HL-60/S4 (cell line): ENCODE results near the gene SLC16A14.
"Not testable (repeated sequence)": the region's sequence is repeated elsewhere in the genome, so short reads cannot be mapped to it uniquely, and the experiment has no call there.

ENCODE experiments used
- in situ Hi-C: fragments of 300-500 bp; cut with MboI; formaldehyde crosslinking; loops from 2 replicates; pipeline ENCODE4 v1.14.3; 2022; ENCODE audit warnings: low sequenced_read_pairs

Gene SLC16A14, protein sequence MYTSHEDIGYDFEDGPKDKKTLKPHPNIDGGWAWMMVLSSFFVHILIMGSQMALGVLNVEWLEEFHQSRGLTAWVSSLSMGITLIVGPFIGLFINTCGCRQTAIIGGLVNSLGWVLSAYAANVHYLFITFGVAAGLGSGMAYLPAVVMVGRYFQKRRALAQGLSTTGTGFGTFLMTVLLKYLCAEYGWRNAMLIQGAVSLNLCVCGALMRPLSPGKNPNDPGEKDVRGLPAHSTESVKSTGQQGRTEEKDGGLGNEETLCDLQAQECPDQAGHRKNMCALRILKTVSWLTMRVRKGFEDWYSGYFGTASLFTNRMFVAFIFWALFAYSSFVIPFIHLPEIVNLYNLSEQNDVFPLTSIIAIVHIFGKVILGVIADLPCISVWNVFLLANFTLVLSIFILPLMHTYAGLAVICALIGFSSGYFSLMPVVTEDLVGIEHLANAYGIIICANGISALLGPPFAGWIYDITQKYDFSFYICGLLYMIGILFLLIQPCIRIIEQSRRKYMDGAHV

DNA sequence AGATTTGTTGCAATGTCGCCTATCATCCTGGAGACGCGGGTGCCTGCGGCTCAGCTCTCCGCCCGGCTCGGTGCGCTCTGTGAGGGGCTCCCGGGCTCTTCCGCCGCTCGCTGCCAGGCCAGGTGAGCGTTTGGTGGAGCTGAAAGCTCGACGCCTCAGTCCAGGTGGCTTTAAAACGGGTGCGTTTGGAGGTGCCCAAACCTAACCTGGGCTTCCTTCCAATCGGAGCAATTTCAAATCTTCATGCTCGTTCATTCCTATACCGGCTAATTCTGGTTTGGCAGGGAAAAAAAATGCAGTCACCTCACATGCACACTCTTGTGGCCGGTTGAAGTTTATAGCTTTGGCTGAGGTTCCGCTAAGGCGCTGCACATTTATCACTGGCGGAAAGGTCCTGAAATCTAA, at the start of gene SLC16A14:
Gene SLC16A14 (minus strand): TSS at position 274 of the 405 bp plus-strand sequence. CDS start 9,572 bp downstream, outside the sequence.
- in situ Hi-C loops: no loop called here

DNA sequence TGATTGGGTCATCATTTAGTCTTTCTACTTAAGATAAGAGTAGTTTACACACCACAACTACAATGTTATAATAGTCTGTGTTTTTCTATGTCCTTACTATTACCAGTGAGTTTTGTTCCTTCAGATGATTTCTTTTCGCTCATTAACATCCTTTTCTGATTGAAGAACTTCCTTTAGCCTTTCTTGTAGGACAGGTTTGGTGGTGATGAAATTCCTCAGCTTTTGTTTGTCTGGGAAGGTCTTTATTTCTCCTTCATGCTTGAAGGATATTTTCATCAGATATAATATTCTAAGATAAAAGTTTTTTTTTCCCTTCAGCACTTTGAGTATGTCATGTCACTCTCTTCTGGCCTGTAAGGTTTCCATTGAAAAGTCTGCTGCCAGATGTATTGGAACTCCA, 38.0 kb upstream of the SLC16A14 start:
- in situ Hi-C loops: no loop called here

DNA sequence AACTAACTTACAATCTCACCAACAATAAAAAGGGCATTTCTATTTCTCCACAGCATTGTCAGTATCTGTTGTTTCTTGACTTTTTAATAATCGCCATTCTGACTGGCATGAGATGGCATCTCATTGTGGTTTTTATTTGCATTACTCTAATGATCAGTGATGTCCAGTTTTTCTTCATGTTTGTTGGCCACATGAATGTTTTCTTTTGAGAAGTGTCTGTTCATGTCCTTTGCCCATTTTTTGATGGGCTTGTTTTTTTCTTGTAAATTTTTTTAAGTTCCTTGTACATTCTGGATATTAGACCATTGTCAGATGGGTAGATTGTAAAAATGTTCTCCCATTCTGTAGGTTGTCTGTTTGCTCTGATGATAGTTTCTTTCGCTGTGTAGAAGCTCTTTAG, 33.2 kb upstream of the SLC16A14 start:
- in situ Hi-C loops: not testable (repeated sequence)

DNA sequence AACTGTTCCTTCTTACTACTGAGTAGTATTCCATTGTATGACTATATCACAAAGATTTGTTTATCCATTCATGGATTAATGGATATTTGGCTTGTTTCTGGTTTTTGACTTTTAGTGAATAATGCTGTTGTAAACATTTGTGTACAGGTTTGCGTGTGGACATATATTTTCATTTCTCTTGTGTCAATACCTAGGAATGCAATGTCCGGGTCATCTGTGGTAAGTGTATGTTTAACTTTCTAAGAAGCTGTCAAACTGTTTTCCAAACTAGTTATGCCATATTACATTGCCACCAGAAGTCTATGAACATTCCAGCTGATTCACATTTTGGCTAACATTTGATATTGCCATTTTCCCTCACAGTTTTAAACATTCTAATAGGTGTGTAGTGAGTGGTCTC, 29.1 kb upstream of the SLC16A14 start:
- in situ Hi-C loops: no loop called here

DNA sequence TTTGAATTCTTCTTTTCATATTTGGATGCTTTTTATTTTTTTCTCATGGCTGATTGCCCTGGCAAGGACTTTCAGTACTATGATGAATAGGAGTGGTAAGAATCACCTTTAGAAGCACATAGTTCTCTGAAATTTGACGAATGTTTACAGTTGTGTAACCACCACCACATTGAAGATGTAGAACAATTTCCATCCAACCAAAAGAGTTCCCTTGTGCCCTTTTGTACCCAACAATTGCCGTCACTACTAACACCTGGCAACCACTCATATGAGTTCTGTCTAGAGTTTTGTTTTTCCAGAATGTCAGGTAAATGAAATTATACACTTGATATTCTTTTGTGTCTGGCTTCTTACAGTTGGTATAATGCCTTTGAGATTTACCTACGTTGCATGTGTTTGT, 28.7 kb upstream of the SLC16A14 start:
- in situ Hi-C loops: no loop called here

DNA sequence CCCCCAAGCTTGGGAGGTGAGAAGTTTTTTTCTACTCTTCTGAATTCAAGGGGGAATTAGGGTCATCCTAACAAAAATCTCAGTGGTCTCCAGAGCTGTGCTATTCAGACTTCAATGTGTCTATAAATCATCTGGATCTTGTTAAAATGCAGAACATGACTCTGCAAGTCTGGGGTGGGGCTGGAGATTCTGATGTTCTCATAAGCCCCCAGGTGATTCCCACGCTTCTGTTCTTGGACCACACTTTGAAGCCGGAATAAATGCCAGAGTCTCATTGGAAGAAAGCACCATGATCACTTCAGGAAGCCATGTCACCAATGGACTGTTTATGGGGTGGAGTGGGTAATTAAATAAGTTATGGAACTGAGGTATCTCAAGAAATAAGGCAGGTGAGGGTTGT, 22.2 kb upstream of the SLC16A14 start:
- in situ Hi-C loops: no loop called here

DNA sequence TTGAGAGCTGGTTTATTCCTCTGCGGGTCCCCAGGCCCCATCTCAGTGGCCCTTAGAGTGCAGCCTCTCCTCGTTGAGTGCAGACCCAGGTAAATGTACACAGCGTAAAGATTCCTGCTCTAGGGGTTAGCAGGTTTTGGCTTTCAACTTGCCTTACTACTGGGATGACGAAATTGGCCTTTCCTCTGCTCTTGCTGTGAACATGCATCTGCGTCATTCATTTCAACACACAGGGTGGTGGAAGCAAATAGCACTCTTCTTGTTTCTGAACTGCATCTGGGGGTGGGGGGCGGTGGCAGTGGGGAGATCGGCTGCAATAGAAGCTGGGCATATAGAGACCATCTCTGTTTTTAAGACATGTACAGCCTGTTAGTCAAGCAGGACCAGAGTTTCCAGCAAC, 16.5 kb upstream of the SLC16A14 start:
- in situ Hi-C loops: no loop called here

DNA sequence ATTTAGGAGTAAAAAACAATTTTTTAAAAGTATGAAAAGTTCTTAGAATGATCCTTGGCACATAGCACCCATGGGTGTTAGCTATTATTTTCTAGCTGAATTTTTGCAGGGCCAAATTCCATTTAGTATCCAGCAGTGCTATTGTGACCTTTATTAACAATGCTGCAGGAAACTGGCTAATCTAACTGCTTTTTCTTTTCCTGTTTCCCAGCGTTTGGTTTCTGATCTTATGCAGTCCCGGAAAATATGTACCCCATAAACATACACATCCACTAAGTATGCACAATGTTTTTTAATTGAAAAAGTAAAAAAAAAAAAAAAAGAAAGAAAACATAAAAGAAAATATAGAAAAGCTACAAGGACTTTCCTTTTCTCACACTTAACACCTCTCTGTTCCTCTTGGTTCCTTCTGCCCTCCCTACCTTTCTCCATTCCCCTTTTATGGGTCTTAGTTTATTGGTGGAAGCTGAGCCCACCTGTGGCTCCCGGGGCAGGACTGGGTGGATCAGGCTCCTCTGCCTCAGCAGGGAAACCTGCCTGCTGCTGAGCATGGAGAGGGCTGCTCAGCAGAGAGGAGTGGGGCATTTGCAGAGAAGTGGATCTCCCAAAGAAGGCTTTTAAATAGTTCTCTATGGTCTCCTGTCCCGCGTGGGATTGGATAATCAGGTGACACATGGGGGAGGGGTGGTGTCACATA, 9.3 kb upstream of the SLC16A14 start:
- in situ Hi-C loops: no loop called here

DNA sequence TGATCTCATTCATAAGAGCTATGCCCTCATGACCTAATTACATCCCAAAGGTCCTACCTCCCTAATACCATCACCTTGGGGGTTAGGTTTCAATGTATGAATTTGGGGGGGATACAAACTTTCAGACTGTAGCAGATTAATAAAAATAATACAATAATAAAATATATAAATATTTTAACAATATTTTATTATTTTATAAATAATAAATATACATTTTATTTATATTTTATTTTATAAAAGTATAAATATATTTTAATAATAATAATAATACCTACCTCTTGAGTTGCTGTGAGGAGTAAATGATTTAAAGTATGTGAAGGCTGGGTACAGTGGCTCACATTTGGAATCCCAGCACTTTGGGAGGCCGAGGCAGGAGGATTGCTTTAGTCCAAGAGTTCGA, 8.1 kb upstream of the SLC16A14 start:
- in situ Hi-C loops: no loop called here

DNA sequence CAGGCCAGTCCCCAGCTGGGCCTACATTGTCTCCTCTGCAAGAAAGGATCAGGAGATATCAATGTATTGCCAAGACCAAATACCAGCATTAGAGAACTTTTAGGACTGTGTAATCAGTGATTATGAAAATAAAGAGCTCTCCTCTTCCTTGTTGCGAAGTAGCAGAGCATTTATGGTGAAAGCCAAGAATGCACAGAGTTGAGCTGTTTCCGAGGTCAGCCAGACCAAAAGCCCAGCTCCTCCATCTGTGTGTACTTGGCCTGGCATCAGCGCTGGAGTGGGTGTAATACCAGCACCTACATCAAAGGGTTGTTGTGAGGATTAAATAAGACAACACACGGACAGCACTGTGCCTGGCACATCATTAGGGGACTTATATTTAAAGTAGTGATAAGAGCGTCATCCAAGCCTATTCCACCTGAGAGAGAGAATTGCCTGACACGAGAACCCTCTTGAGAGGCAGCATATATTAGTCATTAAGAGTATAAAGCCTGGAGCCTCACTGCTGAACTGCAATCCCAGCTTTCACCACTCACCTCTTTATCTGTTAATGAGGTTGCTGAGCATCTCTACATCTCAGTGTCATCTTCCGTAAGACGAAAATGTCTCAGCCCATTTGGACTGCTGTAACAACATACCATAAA, 7.4 kb upstream of the SLC16A14 start:
- in situ Hi-C loops: no loop called here

DNA sequence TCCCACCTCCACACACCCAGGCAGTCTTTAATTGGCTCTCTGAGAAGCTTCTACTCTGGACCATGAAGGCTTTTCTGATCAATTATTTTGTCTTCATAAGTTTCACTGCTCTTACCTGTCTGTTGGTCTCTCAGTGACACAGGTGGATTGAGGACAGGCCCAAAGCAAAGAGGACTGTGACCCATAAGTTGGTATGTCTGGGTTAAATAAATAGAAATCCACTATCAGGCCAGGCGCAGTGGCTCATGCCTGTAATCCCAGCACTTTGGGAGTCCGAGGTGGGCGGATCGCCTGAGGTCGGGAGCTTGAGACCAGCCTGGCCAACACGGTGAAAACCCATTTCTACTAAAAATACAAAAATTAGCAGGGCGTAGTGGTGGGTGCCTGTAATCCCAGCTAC, 2.7 kb upstream of the SLC16A14 start:
- in situ Hi-C loops: no loop called here

DNA sequence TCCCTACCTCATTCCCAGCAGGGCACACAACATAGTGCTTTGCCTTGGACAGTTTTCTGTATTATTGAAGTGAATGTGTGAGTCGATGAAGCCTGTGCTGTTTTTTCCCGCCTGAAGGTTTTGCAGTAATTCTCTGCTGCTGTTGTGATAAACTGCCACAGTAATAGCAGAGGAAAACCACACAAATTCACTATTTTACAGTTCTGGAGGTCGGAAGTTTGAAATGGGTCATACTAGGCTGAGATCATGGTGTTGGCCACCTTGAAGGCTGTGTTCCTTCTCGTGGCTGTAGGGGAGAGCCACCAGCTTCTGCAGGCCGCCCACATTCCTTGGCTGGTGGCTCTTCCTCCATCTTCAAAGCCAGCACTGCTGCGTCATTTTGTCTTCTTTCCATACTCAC, 678 bp upstream of the SLC16A14 start:
- in situ Hi-C loops: no loop called here

DNA sequence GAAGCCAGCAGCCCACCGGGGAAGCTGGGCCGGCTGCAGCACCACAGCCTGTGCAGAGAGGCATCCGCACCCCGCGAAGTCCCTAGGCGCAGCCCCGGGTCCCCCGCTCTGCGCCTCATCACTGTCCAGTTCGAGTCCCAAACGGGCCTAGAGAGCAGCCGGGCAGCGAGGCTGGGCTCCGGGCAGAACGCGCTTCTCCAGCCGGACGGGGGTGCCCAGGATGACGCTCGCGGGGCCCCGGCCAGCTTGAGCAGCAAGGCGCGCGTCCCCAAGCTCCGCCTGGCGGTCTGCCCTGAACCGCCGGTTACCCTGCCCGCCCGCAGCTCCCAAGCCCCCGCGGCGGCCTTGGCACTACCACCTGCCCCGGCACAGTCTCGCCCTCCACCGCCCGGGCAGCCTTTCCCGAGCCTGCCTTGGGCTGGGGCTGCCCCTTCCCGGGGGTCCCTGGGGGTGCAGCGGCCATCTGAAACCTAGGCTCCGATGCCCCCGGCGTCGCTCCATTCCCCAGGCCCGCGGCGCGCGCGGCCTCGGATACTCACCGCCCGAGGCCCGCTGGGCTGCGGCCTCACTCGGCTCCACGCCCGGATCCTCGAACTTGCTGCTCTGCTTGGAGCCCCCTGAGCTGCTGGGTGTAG, 591 bp downstream of the SLC16A14 start:
- in situ Hi-C loops: no loop called here

DNA sequence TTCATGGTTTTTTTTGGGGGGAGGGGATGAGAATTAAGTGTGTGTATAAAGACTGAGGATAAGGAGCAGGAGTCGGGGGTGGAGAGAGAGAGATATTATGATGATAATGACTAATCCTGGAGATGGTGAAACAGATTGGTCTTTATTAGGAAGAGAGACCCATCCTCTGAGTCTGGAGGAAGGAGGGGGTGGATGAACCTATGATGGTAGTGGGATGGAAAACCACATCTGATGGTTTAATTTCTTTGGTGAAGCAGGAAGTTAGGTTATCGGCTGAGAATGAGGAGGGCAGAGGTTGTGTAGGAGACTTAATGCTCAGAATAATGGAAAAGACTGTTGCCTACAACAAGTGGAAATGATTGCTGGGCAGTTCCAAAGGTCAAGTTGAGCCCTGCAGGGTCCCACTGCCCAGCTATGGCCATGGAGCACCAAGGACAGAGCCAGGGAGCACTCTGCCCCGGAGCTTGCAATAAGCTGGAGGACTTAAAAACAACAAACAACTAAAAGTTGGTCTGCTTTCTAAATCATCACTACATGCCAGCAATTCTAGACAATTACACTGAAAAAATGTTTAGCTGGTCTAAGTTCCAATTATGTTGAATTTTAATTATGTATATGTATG, 7.9 kb downstream of the SLC16A14 start:
- in situ Hi-C loops: no loop called here

DNA sequence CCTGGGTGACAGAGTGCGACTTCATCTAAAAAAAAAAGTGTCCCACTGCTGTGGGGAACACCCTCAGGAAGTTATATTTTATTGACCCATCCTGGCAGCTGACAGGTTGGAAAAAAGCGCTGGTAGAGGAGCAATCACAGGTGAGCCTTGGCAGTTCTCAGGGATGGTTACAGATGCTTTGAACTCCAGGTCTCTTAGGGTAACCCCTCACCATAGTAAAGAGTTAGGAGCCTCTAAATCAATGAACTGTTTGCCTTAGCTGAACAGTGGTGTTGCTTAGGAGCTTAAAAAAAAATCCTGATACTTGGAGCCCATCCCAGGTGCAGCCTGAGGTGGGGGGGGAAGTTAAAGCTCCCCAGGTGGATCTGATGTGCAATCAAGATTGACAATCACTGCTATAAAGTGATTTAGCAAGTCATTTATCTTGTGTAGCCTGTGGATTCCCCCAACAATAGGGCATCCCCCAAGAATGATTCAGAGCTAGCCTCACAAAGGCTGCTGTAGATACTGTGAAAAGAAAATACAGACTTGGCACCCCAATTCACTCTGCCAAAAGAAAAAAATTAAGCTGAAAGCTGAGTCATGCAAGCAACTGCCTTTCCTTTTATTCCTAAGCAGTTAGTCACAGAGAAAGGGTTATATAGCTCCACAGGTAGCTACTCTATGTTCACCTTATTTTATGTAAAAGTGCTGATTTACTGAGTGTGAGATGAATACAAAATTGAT, 14.8 kb downstream of the SLC16A14 start:
- in situ Hi-C loops: no loop called here

DNA sequence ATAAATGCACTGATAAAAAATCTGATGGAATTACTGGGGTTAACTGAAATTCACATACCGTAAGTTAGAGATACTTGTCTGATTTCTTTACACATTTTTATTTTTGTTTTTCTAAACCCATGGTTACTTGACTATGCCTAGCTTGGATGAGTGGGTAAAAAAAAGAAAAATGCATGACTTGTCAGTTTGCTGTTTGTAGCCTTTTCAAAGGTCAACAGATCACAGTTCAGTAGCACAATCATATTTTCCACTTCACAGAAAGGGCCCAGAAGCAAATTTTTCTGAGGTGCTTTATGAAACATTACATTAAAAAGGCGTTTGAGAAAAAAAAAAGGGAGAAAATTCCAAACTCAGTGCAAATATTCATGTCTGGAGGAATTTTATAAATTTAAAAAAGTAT, 16.4 kb downstream of the SLC16A14 start:
- in situ Hi-C loops: no loop called here

DNA sequence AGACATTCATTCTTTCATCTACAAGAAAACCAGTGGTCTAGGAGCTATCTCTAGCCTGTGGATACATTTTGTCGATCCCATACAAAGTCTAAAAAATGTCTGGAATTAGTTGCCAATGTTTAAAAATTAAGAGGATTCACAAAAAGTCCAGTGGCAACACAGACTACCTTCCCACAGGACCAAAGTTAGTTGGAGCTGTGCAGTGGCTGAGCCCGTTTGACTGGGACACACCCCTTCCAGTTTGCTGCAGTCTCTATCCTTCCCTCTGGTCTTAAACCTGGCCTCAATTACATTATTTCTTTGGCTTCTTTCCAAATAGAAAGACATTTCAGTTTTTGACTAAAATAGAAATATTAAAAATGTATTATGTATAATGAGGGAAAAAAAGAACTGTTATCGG, 18.6 kb downstream of the SLC16A14 start:
- in situ Hi-C loops: no loop called here

DNA sequence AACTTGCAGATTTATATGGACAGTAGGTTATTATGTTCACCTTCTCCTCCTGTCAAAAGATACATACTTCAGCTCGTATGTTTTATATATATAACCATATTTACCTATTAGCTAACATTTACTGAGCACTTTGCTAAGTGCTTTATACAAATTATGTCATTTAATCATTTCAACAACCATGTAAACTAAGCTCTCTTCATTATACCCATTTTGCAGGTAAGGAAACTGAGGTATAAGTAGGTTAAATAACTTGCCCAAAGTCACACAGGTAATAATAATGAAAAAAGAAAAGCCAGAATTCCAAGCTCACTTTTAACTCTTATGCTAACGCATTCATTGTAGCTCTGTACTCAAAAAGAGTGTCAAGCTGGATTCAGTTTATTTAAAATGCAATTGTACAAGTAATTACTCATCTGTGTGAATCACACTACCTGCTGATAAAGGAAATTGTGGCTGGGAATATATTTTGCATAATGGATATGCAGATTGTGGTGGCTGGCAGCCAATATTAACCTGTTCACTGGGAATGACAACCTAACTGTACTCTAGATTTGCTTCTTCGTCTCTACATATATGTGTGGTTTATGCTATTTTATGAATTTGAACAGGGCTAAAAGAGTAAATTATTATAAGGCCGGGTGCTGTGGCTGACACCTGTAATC, 20.6 kb downstream of the SLC16A14 start:
- in situ Hi-C loops: no loop called here

DNA sequence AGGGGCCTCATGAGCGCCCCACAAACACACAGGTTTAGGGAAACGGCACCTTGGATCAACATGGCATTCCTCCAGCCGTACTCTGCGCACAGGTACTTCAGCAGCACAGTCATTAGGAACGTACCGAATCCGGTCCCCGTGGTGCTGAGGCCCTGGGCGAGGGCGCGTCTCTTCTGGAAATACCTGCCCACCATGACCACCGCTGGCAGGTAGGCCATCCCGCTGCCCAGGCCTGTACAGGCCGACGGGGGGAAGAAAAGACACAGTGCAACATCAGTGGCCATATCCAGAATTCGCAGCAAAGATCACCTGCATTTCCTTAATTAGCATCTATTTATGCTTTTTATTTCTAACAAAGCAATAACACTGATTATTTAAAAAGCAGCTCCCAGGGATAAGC, 22.2 kb downstream of the SLC16A14 start:
- in situ Hi-C loops: no loop called here

DNA sequence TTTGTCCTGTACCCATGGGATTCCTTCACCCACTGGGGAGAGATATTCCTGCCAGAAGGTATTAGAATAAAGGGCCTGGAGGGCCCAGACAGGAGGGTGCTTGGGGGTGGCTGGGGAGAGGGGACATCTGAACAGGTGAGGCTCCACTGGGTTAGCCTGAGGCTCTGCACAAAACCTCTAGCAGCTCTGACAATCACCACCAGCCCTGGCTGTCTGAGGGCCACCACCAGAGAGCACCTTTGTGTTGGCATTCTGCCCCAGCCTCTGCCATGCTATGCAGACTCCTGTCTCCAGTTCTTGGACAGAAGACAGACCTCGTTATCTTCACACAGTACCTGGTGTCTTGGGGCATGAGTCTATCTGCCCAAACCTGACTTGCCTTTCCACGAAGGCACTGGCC, 25.3 kb downstream of the SLC16A14 start:
- in situ Hi-C loops: no loop called here
